HG03520 (cell line): ENCODE measurements around the gene LCE3A.

Source experiments
- ATAC-seq: cut with Tn5 transposase; IDR thresholded peaks from one replicate; pipeline ENCODE4 v1.9.1; 2021; ENCODE audit warnings: mild to moderate bottlenecking, moderate library complexity; ENCODE audit not compliant: unreplicated experiment

The LCE3A gene

DNA sequence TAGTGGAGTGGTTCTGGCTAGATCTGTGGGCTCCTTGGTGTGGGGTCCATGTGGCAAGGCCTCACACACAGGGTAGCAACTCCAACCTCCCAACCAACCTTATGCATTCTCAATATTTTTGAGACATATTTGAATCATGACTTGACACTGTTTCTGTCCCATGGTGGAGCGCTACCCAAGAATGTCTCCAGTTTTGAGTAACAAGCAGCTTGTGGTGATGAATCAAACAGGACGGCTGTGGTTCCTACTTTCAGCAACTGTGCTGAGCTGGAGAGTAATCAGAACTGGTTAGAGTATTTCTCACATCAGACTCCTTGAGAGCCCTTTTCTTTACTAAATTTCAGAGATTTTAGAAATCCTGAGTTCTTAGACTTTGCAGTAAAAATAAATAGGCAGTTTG is 45.7 kb downstream of the LCE3A start:
- no peak for ATAC-seq
